A204.1 (cell line): ENCODE measurements around the gene CDH1.
"Not testable (repeated sequence)": the region's sequence is repeated elsewhere in the genome, so short reads cannot be mapped to it uniquely, and the experiment has no call there.

Experiments used
- FAIRE-seq: peaks from 2 replicates; lab custom pipeline; 2012; peaks lifted over from hg19 to GRCh38; lab: Jason Lieb, UNC

Gene CDH1

DNA sequence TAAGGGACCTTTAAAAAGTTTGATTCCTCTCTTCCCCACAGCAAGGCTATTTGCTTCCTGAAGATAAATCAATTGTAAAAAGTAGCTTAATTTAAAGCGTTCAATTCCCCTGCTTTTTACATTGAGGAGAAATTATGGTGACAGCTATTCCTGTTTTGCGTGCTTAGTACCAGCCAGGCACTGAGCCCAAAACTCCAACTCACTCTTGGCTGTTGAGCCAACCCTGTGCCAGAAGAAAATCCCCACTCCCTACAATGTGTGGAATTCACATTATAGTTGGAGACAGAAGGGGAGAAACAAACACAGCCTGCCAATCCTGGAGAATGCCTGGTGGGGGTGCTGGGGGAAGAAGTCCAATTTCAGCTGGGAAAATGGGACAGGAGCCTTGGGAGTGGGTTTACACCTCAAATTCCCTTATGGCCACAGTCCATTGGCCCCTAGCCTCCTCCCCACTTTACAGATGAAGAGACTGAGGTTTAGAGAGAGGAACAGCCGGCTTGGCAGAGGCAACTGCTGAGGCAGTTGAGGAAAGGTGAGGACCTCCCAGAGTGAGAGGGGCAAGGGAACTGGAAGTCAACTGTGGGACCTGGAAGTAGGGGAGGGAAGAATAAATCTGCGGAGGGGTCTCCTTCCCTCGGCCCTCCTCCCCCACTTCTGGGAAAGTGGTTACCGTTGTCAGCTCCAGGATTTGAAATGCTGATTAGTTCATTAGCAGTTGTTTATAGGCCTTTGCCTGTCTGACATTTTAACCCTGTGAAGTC lies 26.1 kb downstream of the CDH1 start:
- no peak for FAIRE-seq

DNA sequence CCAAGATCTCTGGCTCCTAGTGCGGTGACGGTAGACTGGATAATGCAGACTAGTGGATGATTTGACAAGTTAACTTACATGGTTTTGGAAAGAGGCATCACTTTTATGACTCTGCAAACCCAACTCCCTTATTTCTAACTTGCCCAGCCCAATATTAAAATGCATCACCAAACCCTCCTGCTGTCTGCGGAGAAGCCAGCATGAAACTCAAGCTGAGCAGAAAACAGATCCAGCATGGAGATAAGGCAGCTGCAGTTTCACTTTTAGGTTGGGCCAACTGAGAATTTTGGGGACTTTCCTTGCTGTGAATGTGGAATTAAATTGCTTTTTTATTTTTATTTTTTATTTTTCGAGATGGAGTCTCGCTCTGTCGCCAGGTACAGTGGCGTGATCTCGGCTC lies 27.8 kb downstream of the CDH1 start:
- no peak for FAIRE-seq

GRCh38 chr16:68767581-68767980 lies 30.5 kb downstream of the CDH1 start:
- FAIRE-seq = no peak

GRCh38 chr16:68768175-68768574 lies 31.1 kb downstream of the CDH1 start:
- no peak for FAIRE-seq

DNA sequence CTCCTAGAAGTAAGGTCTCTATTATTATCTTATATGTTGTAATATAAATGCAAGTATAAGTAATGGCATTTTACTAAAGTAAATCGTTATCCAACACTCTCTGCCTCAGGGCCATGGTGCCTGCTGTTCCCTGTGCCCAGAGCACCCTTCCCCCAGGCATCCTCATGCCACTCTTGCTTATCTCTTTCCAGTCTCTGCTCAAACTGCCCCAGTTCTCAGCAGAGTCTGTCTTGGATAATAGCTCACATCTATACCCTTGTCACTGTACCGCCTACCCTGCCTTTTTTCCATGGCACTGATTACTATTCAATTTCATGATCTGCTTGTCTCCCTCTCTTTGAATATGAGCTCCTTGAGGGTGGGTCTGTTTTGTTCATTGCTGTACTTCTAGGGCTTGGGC lies 31.7 kb downstream of the CDH1 start:
- no peak for FAIRE-seq

- FAIRE-seq = no peak
Observed at GRCh38 chr16:68770671-68771070, 33.6 kb downstream of the CDH1 start.

DNA sequence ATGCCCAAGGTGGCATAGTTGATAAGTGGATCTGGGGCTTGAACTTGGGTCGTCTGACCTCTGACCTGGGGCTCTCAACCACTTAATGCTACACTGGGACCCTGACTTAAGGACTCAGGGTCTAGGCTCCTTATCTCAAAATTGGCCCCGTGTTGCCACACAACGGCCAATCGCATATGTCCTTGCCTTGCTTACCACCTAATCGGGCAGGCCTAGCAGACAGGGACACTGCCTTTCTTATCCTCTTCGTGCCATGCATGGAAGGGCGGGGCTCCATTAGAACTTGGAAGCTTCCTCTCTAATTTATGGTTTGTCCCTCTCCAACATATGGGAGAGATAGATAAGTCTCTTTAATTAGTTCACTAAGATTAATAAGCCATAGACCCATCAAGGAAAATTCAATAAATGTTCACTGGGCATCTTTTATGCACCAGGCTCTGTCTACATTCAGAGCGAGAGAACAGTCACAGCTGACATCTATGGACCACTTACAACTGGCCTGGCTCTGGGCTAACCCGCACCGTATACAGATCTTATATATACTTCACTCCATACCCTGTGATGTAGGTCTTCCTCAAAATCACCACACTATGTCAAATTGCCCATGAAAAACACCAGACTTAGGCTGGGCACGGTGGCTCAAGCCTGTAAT lies 35.1 kb downstream of the CDH1 start:
- no peak for FAIRE-seq

- FAIRE-seq = no peak
Observed at GRCh38 chr16:68772871-68773270, 35.8 kb downstream of the CDH1 start.

DNA sequence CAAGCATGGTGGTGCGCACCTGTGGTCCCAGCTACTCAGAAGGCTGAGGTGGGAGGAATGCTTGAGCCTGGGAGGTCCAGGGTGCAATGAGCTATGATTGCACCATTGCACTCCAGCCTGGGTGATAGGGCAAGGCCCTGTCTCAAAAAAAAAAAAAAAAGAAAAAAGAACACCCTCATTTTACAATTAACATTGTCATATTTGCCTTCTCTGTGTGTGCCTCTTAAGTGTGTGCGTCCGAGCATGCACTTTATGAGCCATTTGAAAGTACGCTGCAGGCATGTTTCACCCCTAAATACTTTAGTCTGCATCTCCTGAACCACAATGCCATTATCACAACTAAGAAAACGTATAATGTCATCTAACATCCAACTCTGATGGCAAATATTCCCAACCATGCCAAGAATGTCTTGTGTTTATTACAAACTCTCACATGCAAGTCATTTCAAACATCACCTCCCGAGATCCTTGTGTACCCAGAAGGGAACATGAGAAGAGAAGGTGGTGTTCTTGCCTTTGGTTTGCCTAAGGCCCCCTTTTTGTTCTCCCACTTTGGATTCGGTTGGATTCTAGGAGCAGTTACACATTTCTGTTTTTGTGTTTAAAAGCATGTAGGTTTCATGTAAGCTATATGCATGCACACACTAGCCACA lies 38.0 kb downstream of the CDH1 start:
- FAIRE-seq = no peak

GRCh38 chr16:68776821-68777485 lies 39.9 kb downstream of the CDH1 start:
- no peak for FAIRE-seq

DNA sequence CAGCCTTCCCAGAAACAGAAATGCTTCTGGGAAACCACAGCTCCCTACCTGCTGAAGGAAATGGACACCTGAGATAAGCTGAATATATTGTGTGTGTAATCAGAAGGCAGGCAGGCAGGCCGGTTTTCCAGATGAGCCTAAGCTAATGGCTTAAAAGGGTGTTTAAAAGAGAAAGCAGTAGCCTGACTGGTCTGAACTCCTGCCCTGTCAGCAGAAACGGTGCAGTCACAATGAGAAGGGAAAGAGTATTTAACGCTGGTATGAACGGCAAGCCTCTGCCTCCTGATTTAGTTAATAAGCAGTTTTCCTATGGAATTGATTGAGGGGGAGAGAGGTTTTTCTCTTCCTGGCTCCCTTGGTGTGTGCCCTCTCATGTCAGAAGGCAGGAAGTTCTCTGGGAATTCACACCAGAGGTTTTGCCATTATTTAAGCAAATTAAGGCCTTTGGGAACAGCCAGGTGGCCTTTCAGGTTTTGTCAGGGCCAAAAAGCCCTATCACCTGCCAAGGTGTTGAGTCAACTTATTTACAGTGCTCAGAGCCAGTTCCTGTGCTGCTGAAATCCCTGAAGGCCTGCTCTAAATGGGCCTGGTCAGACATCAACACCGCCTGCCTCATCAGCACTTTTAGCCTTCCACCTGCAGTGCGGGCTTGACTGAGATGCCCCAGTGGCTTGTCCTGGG lies 41.6 kb downstream of the CDH1 start:
- no peak for FAIRE-seq

GRCh38 chr16:68779891-68780290 lies 42.8 kb downstream of the CDH1 start:
- no peak for FAIRE-seq

GRCh38 chr16:68781784-68782183 lies 44.7 kb downstream of the CDH1 start:
- FAIRE-seq = no peak

DNA sequence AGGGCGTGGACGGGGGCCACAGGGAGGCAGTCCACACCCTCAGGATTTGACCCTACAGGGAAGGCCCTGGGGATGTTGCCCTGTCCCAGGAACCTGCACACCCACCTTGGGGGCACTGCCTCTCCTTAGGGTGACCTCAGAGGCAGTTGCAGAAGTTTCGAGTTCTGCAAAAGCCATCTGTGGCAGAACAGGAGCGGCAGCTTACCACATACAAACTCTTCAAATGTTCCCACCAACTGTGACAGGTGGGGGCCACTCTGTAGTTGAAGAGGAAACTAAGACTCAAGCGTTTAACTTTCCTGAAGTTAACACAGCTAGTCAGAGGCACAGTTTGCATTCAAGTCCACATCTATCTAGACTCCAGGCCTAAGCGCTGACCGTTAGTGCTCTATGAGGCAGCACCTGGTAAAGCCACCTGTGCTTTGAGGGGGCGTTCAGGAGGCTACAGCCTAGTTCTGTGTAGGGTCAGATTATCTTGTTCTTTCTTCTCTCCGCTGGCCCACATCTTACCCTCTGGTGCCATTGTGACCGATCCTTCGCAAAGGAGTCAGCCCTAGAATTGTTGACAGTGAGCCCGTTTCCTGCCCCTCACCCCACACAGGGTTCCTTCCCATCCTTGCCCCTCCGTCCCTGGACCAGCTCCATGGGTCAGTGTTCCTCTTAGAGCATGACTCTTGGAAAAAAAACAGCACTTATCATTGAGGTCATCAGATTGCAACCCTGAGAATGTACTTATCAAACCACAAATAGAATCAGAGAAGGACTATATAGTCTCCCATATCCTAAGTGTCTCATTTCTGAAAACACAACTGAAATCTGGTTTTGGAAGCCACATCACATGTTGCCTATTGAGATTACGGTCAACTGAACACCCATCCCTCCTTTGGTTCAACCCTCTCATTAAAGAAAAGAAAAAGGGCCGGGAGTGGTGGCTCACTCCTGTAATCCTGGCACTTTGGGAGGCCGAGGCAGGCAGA lies 45.4 kb downstream of the CDH1 start:
- FAIRE-seq = no peak

DNA sequence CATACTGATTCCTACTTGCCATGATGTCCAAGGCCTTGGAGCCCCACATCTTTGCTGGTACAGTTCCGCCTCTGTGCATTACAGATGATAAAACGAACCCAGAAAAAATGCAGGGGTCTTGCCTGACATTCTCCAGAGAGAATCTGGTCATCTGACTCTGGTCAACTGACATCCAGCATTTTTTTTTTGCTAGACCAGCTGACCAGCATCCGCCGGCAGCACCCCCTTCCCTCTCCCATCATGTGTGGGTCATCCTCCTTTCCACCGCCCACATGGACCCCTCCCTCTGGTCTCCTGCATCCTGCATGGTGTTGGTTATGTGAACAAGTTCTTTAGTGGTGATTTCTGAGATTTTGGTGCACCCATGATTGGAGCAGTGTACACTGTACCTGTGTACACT lies 47.1 kb downstream of the CDH1 start:
- FAIRE-seq = no peak

- no peak for FAIRE-seq
Observed at GRCh38 chr16:68784721-68785120, 47.6 kb downstream of the CDH1 start.

DNA sequence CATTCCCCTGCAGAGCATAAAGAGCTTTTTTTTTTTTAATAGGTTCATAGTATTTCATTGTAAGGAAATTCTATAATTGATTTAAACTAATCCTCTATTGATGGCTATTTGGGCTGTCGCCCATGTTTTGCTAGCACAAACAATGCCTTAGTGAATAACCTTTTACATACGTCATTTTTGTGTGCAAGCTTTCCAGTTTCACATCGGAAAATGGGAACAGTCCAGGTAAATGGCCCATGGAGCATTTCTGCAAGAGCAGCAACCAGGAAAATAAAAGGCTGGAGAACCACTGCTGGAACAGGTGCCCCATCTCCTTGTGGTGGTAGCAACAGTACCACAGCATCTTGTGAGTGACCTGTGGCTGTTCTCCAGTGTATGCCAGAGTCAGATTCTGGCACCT lies 48.6 kb downstream of the CDH1 start:
- FAIRE-seq = no peak

DNA sequence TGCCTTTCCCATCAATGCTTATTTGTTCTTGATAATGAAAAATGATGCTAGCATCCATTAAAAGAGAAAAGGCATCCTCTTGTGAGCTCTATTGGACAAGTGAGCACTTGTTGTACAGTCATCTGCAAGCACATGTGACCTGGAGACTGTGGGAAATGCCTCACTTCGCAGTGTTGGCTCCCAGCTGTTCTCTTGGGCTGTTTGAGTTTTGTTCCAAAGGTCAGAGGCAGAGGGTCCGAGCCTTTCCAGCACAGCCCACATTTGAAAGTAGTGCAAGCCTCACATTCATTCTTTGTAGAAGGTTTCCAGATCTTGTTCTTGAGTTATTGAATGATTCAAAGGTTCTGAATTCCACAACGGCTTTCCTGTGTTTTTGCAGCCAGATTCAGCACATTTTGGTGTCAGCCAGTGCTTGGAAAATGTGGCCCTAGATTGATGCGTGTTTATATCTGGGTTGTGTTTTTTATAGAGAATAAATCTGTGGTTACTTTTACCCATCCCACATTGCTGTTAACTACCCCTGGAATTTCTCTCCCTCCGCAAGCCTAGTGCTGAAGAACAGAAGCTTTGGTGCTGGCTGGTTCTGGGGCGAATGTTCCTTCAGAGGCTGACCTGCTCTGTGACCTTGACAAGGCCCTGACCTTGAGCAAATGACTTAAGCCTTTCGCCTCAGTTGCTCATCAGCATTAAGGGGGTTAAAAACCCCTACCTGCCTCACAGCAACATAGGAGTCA lies 49.8 kb downstream of the CDH1 start:
- no peak for FAIRE-seq

DNA sequence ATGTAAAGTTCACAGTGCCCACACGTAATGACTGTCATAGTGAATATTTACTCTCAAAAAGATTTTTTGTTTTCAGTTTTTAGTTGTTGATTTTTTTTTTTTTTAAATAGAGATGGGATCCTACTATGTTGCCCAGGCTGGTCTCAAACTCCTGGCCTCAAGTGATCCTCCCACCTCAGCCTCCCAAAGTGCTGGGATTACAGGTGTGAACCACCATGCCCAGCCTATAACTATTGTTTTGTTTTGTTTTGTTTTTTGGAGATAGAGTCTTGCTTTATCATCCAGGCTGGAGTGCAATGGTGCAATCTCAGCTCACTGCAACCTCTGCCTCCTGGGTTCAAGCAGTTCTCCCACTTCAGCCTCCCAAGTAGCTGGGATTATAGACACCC lies 50.3 kb downstream of the CDH1 start:
- FAIRE-seq = not testable (repeated sequence)

- no peak for FAIRE-seq
Observed at GRCh38 chr16:68790130-68790761, 53.2 kb downstream of the CDH1 start.
